Hematopoietic multipotent progenitor cell treated with erythropoietin and hydrocortisone succinate and interleukin-3 and kit ligand, for 8 days (in vitro differentiated cells): ENCODE results near the gene ZNF416.

Experiments used
- DNase-seq: peaks from one replicate; pipeline ENCODE4 v3.0.0-alpha.2; 2015

ZNF416 gene

DNA sequence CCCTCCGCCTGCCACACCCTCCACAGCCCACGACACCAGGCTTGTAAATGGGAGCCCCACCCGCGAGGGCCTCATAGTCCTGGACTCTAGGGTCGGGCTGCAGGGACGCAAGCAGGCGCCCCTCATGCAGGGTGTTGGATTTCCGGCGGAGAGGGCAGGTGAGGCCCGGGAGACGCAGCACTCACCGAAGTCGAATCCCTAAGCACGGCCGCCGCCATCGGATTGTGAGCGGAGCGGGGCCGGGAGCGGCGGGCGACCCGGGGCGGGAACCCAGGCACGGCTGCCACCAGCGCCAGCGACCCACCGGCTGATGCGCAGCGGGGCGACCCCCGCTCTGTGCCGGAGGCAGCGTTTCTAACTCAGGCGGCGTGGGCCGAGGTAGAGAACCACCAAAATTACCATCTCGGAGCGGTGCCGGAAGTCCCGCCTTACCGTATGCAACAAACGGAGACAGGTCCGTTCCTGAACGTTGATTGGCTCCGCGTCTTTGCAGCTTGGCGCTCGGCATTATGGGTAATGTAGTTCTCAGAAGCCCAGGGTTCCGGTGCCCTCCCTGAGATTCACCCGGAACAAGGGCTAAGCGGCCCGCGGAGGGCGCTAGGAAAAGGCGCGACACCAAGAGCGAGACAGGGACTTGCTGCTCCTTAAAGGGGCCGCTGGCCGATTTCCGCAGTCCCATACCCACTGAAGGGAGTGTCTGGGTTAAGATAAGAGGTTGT, at the start of gene ZNF416:
ZNF416 (minus strand) TSS at position 425 of the 719 bp plus-strand sequence; CDS start at position 218, 207 bp downstream.
- DNase-seq: peak; percentile 99

DNA sequence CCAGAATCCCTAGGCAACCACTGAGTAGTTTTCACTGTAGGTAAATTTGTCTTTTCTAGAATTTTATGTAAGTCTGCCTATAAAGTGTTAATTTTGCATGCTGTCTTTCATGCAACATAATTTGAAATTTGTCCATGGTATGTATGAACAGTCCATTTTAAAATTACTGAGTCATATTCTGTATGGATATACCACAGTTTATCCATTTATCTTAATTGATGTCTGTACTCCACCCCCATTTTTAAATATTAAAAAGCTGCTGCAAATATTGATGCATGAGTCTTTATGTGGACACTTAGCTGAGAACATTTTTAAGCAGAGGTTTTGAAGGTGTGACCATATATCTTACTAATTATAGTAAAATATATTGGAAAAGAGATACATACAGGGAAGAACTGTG, 44.4 kb upstream of the ZNF416 start:
- DNase-seq: no peak

DNA sequence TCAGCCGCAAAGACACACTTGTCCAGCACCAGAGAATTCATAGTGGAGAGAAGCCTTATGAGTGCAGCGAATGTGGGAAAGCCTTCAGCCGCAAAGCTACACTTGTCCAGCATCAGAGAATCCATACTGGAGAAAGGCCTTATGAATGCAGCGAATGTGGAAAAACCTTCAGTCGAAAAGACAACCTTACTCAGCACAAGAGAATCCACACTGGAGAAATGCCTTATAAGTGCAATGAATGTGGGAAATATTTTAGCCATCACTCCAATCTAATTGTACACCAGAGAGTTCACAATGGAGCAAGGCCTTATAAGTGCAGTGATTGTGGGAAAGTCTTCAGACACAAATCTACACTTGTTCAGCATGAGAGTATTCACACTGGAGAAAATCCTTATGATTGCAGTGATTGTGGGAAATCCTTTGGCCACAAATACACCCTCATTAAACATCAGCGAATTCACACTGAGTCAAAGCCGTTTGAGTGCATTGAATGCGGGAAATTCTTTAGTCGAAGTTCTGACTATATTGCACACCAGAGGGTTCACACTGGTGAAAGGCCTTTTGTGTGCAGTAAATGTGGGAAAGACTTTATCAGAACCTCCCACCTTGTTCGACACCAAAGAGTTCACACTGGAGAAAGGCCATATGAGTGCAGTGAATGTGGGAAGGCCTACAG, 42.1 kb upstream of the ZNF416 start:
- no peak for DNase-seq

DNA sequence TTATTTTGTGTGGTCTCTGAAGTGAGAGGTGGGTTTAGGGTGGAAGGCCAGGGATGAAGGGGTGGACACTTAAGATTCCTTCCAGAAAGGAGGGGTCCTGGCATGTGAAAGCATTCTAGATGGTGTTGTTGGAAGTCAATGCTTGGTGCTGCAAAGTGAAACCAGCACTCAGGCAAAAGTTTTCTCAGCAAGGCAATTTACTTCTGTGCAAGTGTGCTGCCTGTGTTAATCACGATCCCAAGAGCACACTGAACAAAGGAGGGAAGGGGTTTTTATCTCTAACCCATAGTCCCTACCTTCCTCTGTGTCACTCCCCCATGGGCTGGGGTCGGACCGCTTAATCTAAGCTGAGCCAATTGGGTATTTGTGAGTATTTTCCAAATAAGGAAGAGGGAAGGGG, 36.6 kb upstream of the ZNF416 start:
- peak; percentile 38 for DNase-seq

DNA sequence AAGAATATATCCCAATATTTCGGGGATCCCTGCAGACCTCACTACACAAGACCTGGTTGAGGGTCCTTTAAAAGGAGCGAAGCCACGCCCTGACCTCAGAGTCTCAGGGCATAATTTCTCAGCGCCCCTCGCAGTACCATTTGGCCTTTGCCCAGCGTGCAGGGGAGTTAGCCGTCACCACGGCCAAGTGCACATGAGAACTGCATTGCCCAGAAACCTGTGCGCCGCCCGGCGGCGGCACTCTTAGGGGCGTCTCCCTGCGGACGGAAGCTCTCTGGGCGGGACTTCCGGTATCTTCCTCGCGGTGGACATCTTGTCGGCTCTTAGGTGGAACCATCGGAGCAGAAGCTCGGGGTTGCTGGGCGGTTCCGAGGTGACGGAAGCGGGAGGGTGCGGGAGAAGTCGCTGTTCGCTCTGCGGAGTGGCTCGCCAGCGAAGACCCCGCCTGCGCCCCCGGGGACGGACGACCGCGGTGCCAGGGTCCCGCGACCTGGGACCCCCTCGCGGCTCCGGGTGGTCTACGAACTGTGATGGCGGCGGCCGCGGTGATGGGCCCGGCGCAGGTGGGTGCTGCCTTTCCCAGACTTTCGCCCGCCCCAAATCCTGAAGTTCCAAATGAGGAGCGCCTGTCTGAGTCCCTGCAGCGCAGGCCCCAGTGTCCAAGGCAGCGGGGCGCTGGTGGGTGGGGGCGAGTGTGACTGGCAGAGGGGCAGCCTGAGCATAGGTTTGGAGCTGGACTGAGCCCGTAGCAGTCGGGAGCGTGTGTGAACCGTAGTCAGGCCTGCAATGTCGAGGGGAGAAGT, 35.4 kb upstream of the ZNF416 start, which contains the start of gene ZNF134:
ZNF134 (plus strand) TSS at position 302 of the 803 bp plus-strand sequence. CDS start 5,227 bp downstream, outside the sequence.
- peak; percentile 95 for DNase-seq

DNA sequence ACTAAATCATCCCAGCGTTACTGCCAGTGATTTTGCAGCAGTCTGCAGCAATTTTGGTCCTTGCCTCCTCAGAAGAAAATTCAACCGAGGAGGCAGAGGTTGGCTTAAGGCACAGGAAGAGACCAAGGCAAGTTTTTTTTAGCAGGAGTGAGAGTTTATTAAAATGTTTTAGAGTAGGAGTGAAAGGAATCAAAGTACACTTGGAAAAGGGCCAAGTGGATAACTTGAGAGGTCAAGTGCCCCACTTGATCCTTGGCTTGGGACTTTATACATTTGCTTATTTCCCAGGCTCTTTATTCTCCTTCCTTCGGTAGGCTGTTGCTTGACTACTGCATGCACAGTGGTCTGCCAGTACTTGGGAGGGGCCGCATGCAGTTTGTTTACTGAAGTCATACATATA, 32.4 kb upstream of the ZNF416 start:
- DNase-seq: no peak

DNA sequence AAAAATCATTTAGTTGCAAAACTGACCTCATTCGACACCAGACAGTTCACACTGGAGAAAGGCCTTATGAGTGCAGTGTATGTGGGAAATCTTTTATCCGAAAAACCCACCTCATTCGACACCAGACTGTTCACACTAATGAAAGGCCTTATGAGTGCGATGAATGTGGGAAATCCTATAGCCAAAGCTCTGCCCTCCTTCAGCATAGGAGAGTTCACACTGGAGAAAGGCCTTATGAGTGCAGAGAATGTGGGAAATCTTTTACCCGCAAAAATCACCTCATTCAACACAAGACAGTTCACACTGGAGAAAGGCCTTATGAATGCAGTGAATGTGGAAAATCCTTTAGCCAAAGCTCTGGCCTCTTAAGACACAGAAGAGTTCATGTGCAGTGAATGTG, 28.2 kb upstream of the ZNF416 start:
- DNase-seq: no peak

DNA sequence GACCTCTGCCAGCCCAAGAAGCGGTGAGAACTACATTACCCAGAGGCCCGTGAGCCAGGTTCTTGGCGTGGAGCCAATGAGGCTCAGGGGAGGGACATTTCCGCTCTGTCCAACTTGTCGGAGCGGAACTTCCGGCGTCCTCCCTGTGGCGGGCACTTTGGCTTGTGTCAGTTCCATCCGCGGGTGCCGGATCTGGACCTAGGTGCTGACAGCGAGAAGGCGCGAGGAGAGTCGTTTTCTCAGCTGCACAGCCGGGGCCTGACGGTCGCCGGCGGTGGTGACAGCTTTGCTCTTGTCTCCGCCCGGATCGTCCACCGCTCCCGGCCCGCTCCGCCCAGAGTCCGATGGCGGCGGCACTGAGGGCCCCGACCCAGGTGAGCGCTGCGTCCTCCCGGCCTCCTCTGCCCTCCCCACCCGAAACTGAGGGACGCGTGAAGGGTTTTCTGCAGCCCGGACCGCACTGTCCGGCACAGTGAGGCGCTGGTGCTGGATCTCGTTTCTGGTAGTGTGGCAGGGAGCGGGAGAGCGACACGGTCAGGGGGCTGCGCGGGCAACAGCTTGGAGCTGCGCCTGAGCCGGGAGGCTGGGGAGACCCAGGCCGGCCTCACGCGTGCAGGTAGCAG, 21.2 kb upstream of the ZNF416 start, which contains the start of gene ZNF530:
ZNF530 (plus strand) TSS at position 125 of the 623 bp plus-strand sequence. CDS start 4,461 bp downstream, outside the sequence.
- DNase-seq: peak; percentile 97

DNA sequence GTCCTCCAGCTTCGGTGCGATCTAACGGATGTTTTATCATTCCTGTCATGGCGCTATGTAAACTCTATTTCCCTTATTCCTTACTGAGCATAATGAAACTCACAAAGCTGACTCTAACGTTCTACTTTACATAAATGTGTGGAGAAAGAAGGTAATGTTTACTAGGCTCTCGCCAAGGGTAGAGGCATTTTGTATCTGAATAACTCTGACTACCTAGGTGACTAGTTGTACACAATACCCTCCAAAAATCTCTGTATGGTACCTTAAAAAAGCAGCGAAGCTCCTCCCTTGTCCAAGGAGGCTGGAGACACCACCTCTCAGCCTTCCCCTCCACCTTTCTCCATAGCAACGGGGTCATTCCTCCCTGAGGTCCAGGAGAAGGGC, 20.7 kb upstream of the ZNF416 start:
- DNase-seq: no peak

DNA sequence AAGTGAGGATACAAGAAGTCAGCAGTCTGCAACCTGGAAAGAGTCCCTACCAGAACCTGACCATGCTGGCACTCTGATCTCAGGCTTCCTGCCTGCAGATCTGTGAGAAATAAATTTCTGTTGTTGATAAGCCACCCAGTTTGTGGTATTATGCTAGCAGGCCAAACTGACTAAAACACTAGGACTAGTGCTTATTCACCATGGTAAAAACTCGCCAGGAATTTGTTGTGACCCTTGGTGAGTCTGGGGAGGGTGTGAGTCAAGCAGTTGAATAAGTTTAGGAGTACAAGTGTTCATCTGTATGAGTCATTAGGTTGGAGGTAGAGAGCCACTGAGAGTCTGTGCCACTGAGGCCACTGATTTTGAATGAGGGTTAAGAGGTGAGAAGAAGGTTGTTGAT, 8.8 kb upstream of the ZNF416 start:
- no peak for DNase-seq

DNA sequence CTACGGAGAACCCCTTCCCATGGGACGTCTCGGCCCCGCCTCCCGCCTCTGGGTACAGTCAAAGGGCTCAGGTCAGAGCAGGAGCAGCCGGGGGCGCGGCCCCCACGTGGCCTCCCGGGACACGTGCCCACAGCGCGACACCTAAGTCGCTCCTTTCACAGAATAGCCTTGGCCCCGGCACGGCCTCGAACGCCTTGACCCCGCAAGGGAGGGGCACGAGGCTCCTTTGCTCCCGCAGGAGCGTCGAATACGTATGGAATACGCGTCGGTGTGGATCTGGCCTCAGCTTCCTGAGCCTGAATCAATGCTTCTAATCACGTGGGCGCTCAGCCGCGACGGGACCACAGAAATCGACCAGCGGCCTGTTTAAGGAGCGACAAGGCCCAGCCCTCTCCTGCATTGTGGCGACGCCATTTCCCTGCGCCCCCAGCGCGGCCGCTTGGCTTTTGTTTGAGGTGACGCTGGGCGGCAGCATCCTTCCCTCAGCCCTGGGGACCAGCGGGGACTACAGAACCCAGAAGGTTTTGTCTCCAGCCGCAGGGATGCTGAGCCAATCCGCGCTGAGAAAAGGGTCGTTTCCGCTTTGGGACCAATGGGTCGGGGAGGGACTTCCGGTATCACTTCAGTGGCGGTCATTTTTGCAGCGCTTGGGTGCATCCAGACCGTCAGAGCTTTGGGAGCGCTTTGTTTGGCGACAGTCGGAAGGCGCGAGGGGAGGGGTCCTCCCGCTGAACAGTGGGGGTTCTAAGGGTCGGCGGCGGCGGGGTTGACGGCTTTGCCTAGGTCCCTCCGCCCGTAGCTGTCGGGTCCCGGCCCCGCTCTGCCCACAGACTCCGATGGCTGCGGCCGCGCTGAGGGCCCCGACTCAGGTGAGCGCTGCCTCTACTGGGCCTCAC, 5.1 kb upstream of the ZNF416 start, which contains the start of gene ZIK1:
ZIK1 (plus strand) TSS at position 625 of the 896 bp plus-strand sequence; CDS start at position 837, 212 bp downstream.
- DNase-seq: peak; percentile 97

DNA sequence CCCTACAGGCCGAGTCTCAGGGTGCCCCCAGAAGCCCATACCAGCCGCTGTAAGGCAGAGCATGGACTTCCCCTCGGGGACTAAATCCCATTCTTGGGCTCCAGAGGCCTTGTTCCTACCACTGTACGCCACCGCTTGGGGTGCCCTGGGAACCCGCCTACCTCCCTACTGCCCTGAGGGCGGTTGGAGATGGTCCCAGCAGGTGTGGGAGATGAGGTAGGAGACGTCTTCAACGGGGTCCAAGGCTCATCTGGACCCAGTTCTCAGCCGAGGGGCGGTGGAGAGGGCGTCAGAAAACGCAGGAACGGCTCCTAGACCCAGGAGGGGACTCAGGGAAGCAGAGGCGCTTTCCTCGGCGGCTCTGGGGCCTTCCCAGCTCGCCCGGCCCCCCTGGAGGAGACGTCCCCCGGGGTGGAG, 4.4 kb upstream of the ZNF416 start:
- no peak for DNase-seq

DNA sequence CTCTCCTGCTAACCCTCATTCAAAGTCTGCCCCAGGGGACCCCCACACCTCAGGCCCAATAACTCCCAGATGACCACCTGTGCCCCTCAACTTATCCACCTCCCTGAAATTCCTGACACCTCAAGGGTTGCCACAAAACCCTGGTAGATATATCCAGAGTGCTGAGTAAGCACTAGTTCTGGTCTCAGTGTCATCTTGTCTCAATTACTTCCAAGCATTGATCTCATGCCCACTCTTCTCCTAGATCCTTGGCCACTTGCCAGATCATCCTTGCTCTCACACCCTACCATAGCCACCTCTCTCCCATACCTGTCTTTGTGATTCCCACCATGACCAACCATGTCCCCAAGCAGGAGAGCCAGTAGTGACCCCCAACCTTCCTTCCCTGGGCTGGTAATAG, 2.0 kb downstream of the ZNF416 start:
- no peak for DNase-seq

DNA sequence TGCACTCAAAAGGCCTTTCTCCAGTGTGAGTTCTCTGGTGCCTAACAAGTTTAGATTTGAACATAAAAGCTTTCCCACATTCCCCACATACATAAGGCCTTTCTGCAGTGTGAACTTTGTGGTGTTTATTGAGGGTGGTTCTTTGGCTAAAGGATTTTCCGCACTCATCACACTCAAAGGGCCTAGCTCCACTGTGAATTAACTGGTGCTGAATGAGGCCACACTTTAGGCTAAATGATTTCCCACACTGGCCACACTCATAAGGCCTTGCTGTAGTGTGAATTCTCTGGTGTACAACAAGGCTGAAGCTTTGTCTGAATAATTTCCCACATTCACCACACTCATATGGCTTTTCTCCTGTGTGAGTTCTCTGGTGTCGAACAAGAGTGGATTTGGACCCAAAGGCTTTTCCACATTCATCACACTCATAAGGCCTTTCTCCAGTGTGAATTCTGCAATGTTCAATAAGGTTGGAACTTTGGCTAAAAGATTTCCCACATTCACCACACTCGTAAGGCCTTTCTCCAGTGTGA, 6.2 kb downstream of the ZNF416 start:
- no peak for DNase-seq

DNA sequence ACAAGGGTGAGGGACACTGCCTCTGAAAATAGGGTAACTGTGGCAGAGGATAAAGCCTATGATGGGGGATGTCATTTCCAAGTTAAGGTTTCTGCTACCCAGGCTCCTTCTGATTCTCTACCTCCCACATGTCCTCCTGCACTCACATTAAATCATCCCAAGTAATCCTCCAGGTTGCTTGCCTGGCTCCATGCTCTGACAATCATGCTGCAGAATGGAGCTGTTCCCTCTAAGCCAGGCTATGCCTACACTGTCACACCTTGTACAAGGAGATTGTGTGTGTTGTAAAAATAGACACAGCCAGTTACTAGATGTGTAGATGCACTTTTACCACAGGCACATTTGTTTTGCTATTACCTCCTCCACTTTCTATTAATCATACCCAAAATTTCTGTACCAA, 8.0 kb downstream of the ZNF416 start:
- no peak for DNase-seq

DNA sequence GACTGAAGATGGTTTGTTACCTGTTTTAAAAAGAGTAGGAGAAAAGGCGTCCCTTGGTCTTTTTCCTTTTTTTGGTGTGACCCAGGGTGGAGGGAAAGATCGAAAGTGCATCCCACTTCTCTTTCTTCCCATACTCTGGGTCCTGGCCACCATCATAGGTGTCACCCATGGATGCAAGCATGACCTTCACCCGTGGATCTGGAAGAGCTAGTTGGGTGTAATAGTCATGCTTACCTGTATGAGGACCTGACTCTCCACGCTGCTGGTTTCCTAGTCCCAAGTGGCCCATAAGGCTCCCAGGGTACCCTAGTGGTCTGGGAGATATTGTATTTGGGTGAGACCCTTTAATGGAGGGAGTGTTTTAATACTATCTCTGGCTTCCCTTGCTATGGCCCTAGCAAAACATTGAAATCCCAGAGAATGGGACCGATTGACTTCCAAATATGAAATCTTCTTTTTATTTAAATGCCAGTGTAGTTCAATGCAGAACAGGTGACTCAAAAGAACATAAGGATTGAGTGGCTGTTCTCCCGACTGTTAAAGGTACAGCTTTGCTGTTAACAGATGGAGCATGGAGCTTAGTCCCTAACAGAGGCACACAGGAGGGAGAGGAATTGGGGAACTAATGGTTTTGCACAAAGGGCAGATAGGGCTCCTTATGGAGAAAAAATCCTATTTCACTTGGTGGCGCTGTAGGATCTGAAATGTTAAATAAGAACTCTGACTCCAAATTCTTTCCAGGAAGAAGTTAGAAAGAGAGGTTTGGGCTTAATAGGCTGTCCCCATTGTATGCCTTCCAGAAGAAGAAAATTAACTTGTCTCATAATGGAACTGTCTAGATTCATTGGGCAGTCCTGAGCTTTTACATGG, 12.1 kb downstream of the ZNF416 start:
- peak; percentile 51 for DNase-seq

DNA sequence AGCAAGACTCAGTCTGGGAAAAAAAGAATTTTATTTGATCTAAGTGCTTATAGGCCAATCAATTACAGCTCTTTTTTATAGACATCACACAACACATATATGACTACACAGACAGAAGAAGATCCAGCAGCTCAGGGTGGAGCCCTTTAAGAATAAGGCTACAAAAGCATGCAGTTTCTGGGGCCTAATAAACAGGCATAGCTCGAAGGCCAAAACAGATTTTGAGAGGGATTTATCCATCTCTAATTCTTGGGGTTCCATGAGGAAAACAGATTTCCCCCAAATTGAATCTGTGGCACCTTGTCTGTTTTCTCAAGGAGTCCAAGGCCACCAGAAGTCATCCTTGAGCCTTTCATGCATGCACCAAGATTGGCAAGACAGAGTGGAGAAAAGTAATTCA, 15.2 kb downstream of the ZNF416 start:
- no peak for DNase-seq

DNA sequence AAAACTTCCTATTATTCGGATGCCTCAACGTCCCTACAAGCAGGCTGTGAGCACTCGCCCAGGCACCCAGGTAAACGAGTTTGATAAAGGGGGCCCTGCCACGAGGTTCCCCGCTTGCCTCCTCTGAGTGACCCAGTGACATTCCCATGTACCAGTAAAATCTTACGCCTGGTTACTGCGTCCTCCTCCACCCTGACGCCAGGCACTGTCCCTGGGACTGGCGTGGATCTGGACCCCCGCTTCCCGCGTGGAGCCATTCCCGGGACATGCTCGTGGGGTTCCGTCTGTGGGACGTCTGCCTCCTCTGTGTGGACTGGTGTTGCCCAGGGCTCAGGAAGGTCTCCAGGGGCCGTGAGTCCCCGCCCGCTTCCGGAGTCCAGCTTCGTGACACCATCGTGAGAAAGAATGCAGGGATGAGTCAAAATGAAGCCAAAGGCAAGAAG, 18.6 kb downstream of the ZNF416 start:
- peak; percentile 14 for DNase-seq

DNA sequence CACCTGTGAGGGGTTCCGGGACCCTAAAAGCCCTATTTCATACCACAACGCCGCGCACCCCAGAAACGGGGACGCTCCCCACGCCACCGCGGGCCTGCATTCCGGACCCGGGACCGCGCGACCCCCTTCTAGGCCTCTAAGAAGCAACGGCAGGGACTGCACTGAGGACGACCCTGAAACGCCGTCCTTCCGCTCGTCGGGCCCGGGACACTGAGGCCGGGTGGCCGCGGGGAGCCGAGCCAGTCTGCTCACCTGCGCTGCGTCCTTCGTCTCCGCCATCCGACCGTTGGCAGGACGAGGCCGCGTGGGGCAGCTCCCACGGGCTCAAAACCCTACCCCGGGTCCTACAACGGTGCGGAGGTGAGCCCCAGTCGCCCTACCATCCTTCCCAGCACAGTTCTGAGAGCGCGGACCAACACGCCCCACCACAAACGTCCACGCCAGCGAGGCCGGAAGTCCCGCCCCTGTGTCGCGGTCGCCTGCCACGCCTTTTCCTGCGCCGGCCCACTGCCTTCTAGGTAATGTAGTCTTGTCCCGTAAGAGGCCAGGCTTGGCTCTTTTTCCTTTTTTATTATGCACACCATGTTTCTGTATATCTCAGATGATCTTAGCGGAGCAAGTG, 19.2 kb downstream of the ZNF416 start, which contains the start of gene ZNF550:
ZNF550 (minus strand) TSS at position 460 of the 622 bp plus-strand sequence; CDS start at position 279, 181 bp downstream.
- DNase-seq: peak; percentile 91

DNA sequence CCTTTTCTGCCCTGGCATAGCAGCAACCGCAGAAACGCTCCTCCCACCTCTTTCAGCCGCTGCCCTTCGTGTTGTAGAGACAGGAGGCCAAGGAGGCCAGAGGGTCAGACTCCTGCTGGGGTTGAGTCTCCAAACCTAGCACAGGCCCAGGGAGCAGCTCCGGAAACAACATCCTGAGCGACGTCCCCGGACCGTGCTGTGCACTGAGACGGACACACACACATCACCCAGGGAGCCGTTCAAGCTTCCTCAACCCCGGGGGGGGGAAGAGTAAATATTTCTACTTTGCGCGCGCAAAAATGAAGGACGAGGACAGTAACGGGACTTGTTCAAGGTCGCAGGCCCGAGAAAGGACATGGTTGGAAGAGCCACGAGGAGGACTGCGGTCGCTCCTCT, 19.7 kb downstream of the ZNF416 start:
- DNase-seq: peak; percentile 48
